ENCODE measurements around the gene GOLT1B.
A peak's percentile ranks its signal among the peaks of the same experiment; 100 is the strongest.

The GOLT1B gene

GRCh38 chr12:21547437-21547836 lies 45.8 kb downstream of the GOLT1B start:
- H3K27ac ChIP-seq, result no peak overlapping the region
- no peak for DNase-seq (ENCODE audit: low spot score)
- TF ChIP-seq CTCF (IDR thresholded peaks at IDR 0.05), result no peak
- no peak overlapping the region for H3K4me3 ChIP-seq

GRCh38 chr12:21551841-21552465 lies 50.4 kb downstream of the GOLT1B start:
- DNase-seq (ENCODE audit: low spot score), result no peak
- Histone ChIP-seq H3K4me3 (no peak overlapping the region), H3K27ac (peak overlapping the region in 1 of 2 donors; percentile 66)
- no peak for TF ChIP-seq CTCF (IDR thresholded peaks at IDR 0.05)

GRCh38 chr12:21552635-21553328 lies 51.2 kb downstream of the GOLT1B start:
- H3K27ac ChIP-seq, result no peak overlapping the region
- TF ChIP-seq CTCF (IDR thresholded peaks at IDR 0.05), result no peak

GRCh38 chr12:21553329-21553675 lies 51.7 kb downstream of the GOLT1B start:
- TF ChIP-seq CTCF (IDR thresholded peaks at IDR 0.05), result no peak
- Histone ChIP-seq H3K4me3 (no peak overlapping the region), H3K27ac (no peak overlapping the region)
- no peak for DNase-seq (ENCODE audit: low spot score)

More at GRCh38 chr12:21552635-21553328, 51.2 kb downstream of the GOLT1B start:
- H3K4me3 ChIP-seq, result no peak overlapping the region
- DNase-seq (ENCODE audit: low spot score), result no peak

- no peak for DNase-seq (ENCODE audit: low spot score)
- TF ChIP-seq CTCF (IDR thresholded peaks at IDR 0.05), result no peak
- no peak overlapping the region for H3K4me3 ChIP-seq
- no peak overlapping the region for H3K27ac ChIP-seq
These were observed 56.6 kb downstream of the GOLT1B start for GRCh38 chr12:21558100-21558679.

GRCh38 chr12:21559855-21560569 lies 58.4 kb downstream of the GOLT1B start:
- no peak for TF ChIP-seq CTCF (IDR thresholded peaks at IDR 0.05)
- no peak overlapping the region for H3K27ac ChIP-seq
- DNase-seq (ENCODE audit: low spot score), result no peak

More at GRCh38 chr12:21559855-21560569, 58.4 kb downstream of the GOLT1B start:
- H3K4me3 ChIP-seq, result no peak overlapping the region

Measured in coronary artery (tissue), 2 donors.